Transverse colon (tissue), 4 donors: ENCODE data around the gene TUBB4A. TPM values are rescaled to one million over a fixed set of nuclear protein-coding genes. Genes with fewer than 3 reads are reported as not detected.
A peak's percentile ranks its signal among the peaks of the same experiment; 100 is the strongest.

Experiments
- DNase-seq: peaks from one replicate; pipeline ENCODE4 v3.0.0-alpha.2; 2019
- H3K27ac ChIP-seq, 4 donors: fragments of 200-600 bp; sonication (generic); 2 replicates each; pipeline ENCODE4 v1.5.1; 2016 to 2018; ENCODE audit warnings: inconsistent platforms in 4 of 4
- H3K27me3 ChIP-seq: fragments of 200-600 bp; sonication (generic); 2 replicates; pipeline ENCODE4 v1.5.1; 2017; ENCODE audit warnings: inconsistent platforms
- H3K36me3 ChIP-seq, 4 donors: fragments of 200-600 bp; sonication (generic); 2 replicates each; pipeline ENCODE4 v1.5.1; 2017 to 2019; ENCODE audit warnings: inconsistent platforms in 4 of 4
- H3K4me1 ChIP-seq, 4 donors: fragments of 200-600 bp; sonication (generic); 2 replicates each; pipeline ENCODE4 v1.5.1; 2017 to 2020; ENCODE audit warnings: inconsistent platforms in 4 of 4
- H3K4me3 ChIP-seq, 4 donors: fragments of 200-600 bp; sonication (generic); 1 replicate in 1 of 4; 2 replicates in 3 of 4; pipeline versions ENCODE4 v1.5.1 to v1.6.1; 2017 to 2019; ENCODE audit warnings: inconsistent platforms in 4 of 4
- H3K9me3 ChIP-seq, 2 donors: fragments of 200-600 bp; sonication (generic); 2 replicates each; pipeline ENCODE4 v1.5.1; 2017 to 2019; ENCODE audit warnings: inconsistent platforms in 2 of 2
- CTCF ChIP-seq, 5 experiments: fragments of 200-600 bp in 3 of 5; fragments of 450-650 bp in 2 of 5; sonication (generic) in 3 of 5; IDR thresholded peaks; 1 replicate in 2 of 5; 2 replicates in 3 of 5; pipeline ENCODE4 v1.5.1; 2016 to 2017; ENCODE audit warnings: antibody characterized with exemption in 5 of 5, inconsistent platforms in 3 of 5, mild to moderate bottlenecking in 2 of 5, moderate library complexity in 1 of 5
- EP300 ChIP-seq: sonication (generic); formaldehyde crosslinking; IDR thresholded peaks from one replicate; pipeline ENCODE4 v1.6.1; 2017; ENCODE audit warnings: antibody characterized with exemption, low read depth
- POLR2A ChIP-seq: fragments of 450-650 bp; IDR thresholded peaks from one replicate; pipeline ENCODE4 v1.6.1; 2016; ENCODE audit warnings: antibody characterized with exemption, mild to moderate bottlenecking, moderate library complexity
- POLR2AphosphoS5 ChIP-seq, 3 donors: sonication (generic); formaldehyde crosslinking; IDR thresholded peaks; one replicate each; pipeline ENCODE4 v1.6.1; 2016; ENCODE audit warnings: antibody characterized with exemption in 3 of 3
- WGBS, 2 donors: methylation state at CpG; one replicate each; pipeline ENCODE4 v1.1.5; 2018; ENCODE audit warnings: low coverage in 1 of 2; 5-methylcytosine and 5-hydroxymethylcytosine counted together
- in situ Hi-C, 4 donors: fragments of 200-750 bp; cut with MboI; loops; one replicate each; pipeline versions ENCODE4 v1.15.0 to v1.15.1; 2017; ENCODE audit warnings: low sequenced_read_pairs in 3 of 4, low pct_ligation_motif_present in 1 of 4, low pct_unique_long_range_greater_than_20kb in 1 of 4
- intact Hi-C: fragments of 100-400 bp; cut with DNase I; formaldehyde crosslinking; loops from one replicate; pipeline ENCODE4 v1.15.1; 2023; ENCODE audit warnings: low total_unique reads
- total RNA-seq, 4 donors: library from RNA; depleted of rRNA; stranded (reverse); fragments of >200 nt; gene quantifications; one replicate each; pipeline ENCODE4 v1.1.0, GENCODE V29; 2016

The TUBB4A gene
- total RNA-seq, 4 donors from 2014 or later, result 0.60 to 1.3 (median 1.1) TPM; not detected in 1

DNA sequence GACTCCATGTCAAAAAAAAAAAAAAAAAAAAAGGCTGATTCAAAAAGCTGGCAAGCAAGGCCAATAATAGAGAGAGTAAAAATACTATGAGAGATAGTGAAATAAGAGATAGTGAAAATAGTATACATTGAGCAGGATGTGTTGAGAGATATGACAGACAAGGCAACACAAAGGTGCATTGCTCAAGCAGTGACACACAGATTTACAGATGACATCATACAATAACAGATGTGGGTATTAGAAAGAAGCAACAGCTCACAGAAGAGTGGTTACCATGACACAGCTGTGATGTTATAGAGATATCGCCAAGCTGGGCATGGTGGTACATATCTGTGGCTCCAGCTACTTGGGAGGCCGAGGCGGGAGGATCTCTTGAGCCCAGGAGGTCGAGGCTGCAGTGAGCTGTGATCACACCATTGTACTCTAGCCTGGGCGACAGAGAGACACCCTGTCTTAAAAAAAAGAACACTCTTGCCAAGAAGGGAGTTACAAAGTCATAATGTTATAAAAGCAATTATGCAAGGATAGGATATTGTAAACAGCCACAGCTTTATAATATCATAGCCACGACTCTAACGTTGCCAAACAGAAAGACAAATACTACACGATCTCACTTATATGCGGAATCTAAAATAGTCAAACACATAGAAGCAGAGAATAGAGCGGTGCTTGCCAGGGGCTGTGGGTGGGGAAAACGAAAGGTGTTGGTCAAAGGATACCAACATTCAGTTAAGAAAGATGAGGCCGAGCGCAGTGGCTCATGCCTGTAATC, 39.0 kb upstream of the TUBB4A start:
- Histone ChIP-seq H3K4me1 (peaks cover 0 to 13% (median 4%) of the 10 kb centered on the region in 4 donors), H3K4me3 (no peak overlapping the region), H3K27ac (peak overlapping the region in 1 of 4 donors; percentile 25), H3K36me3 (no peaks in the 10 kb centered on the region), H3K9me3 (no peaks in the 10 kb centered on the region), H3K27me3 (no peaks in the 10 kb centered on the region)
- DNase-seq, result no peak
- WGBS, 2 donors, result 42 to 53% methylated on average over 5 to 13 of the region's 13 CpGs
- TF ChIP-seq POLR2AphosphoS5 (IDR thresholded peaks at IDR 0.05) (no peak), POLR2A (no peak), EP300 (no peak), CTCF (IDR thresholded peaks at IDR 0.05) (no peak)
- in situ Hi-C loops, result no loop called here
- intact Hi-C loops, result no loop called here

GRCh38 chr19:6539514-6539913, 37.4 kb upstream of the TUBB4A start:
- H3K36me3 ChIP-seq, result no peaks in the 10 kb centered on the region
- peaks cover 2% of the 10 kb centered on the region for H3K27me3 ChIP-seq
- intact Hi-C loops, result loop anchor here (10.0 kb wide), 1 partner anchor 335 kb away; no protein-coding TSS in a partner anchor
- in situ Hi-C loops, result no loop called here
- no peaks in the 10 kb centered on the region for H3K9me3 ChIP-seq
- 95 to 100% methylated on average over 2 to 6 of the region's 6 CpGs for WGBS, 2 donors
- H3K27ac ChIP-seq, result no peak overlapping the region
- no peak overlapping the region for H3K4me3 ChIP-seq
- H3K4me1 ChIP-seq, result peaks cover 0 to 13% (median 4%) of the 10 kb centered on the region in 4 donors
- no peak for DNase-seq
- TF ChIP-seq EP300 (no peak), CTCF (IDR thresholded peaks at IDR 0.05) (no peak), POLR2AphosphoS5 (IDR thresholded peaks at IDR 0.05) (no peak), POLR2A (no peak)

DNA sequence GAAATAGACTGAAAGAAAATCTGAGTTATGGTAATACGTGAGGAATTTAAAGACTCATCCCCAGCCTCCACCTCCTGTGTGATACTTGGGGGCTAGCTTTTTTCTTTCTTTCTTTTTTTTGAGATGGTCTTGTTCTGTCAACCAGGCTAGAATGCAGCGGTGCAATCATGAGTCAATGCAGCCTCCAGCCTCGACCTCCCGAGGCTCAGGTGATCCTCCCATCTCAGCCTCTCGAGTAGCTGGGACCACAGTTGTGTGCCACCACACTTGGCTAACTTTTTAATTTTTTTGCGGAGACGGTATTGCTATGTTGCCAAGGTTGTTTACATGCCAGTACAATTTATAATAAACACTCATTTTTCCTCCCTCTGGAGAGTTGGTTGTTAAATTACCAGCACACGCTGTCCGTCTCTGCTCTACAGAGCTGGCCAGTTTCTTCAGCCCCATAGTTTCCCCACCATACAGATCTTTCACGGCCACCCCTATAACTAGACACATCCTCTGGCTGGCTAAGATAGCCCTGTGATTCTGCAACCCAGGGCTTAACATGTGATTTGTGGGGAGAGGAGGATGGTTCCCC, 33.5 kb upstream of the TUBB4A start:
- WGBS, 2 donors, result 84 to 93% methylated on average over 2 to 10 of the region's 10 CpGs
- peaks cover 10 to 26% (median 21%) of the 10 kb centered on the region in 4 donors for H3K4me1 ChIP-seq
- H3K27ac ChIP-seq, result no peak overlapping the region

More for the DNA sequence above, 33.5 kb upstream of the TUBB4A start:
- in situ Hi-C loops, result no loop called here
- intact Hi-C loops, result loop anchor here (10.0 kb wide), 1 partner anchor 339 kb away; no protein-coding TSS in a partner anchor
- no peak for TF ChIP-seq POLR2AphosphoS5 (IDR thresholded peaks at IDR 0.05)
- TF ChIP-seq EP300, result no peak
- TF ChIP-seq CTCF (IDR thresholded peaks at IDR 0.05), result no peak
- no peak for TF ChIP-seq POLR2A
- Histone ChIP-seq H3K36me3 (no peaks in the 10 kb centered on the region), H3K4me3 (no peak overlapping the region), H3K27me3 (peaks cover 21% of the 10 kb centered on the region), H3K9me3 (no peaks in the 10 kb centered on the region)
- no peak for DNase-seq
